Tibial artery (tissue), 4 donors: ENCODE measurements around the gene PIP4K2A.
"Not testable (repeated sequence)": the region's sequence is repeated elsewhere in the genome, so short reads cannot be mapped to it uniquely, and the experiment has no call there.

ENCODE experiments used
- DNase-seq, 2 donors: peaks; one replicate each; pipeline ENCODE4 v3.0.0-alpha.2; 2019
- H3K27ac ChIP-seq, 2 donors: fragments of 200-600 bp; sonication (generic) in 1 of 2; 1 replicate in 1 of 2; 2 replicates in 1 of 2; pipeline ENCODE4 v1.5.1; 2018 to 2019; ENCODE audit warnings: mild to moderate bottlenecking in 1 of 2
- H3K27me3 ChIP-seq, 2 donors: fragments of 200-600 bp; sonication (generic) in 1 of 2; one replicate each; pipeline versions ENCODE4 v1.5.1 to v1.6.0; 2016 to 2019
- H3K36me3 ChIP-seq, 3 donors: fragments of 200-600 bp; sonication (generic) in 2 of 3; one replicate each; pipeline ENCODE4 v1.5.1; 2016 to 2019; ENCODE audit warnings: mild to moderate bottlenecking in 2 of 3
- H3K4me1 ChIP-seq, 4 donors: fragments of 200-600 bp; sonication (generic) in 2 of 4; 1 replicate in 3 of 4; 2 replicates in 1 of 4; pipeline ENCODE4 v1.5.1; 2016 to 2019
- H3K4me3 ChIP-seq, 2 donors: fragments of 200-600 bp; sonication (generic) in 1 of 2; 1 replicate in 1 of 2; 2 replicates in 1 of 2; pipeline ENCODE4 v1.5.1; 2018 to 2019; ENCODE audit warnings: mild to moderate bottlenecking in 2 of 2
- H3K9me3 ChIP-seq, 3 donors: fragments of 200-600 bp; sonication (generic) in 1 of 3; one replicate each; pipeline ENCODE4 v1.5.1; 2016 to 2019
- CTCF ChIP-seq, 2 experiments: fragments of 200-600 bp in 1 of 2; fragments of 450-650 bp in 1 of 2; IDR thresholded peaks; one replicate each; pipeline ENCODE4 v1.5.1; 2017 to 2019; ENCODE audit warnings: antibody characterized with exemption in 2 of 2, mild to moderate bottlenecking in 1 of 2, moderate library complexity in 1 of 2
- intact Hi-C: fragments of 100-400 bp; cut with DNase I; formaldehyde crosslinking; loops from one replicate; pipeline ENCODE4 v1.15.0; 2023; ENCODE audit warnings: low total_unique reads

Gene PIP4K2A

GRCh38 chr10:22723783-22724182 is 9.4 kb upstream of the PIP4K2A start:
- no peak for TF ChIP-seq CTCF (IDR thresholded peaks at IDR 0.05)
- Histone ChIP-seq H3K27me3 (no peaks in the 10 kb centered on the region), H3K9me3 (no peaks in the 10 kb centered on the region), H3K4me3 (no peak overlapping the region), H3K27ac (no peak overlapping the region), H3K36me3 (no peaks in the 10 kb centered on the region), H3K4me1 (no peaks in the 10 kb centered on the region)
- no peak for DNase-seq
- intact Hi-C loops: no loop called here

GRCh38 chr10:22723343-22723779 is 9.0 kb upstream of the PIP4K2A start:
- H3K27ac ChIP-seq: no peak overlapping the region
- no peaks in the 10 kb centered on the region for H3K4me1 ChIP-seq
- H3K4me3 ChIP-seq: no peak overlapping the region
- no peak for DNase-seq
- H3K36me3 ChIP-seq: no peaks in the 10 kb centered on the region
- intact Hi-C loops: no loop called here
- H3K9me3 ChIP-seq: no peaks in the 10 kb centered on the region
- no peaks in the 10 kb centered on the region for H3K27me3 ChIP-seq
- no peak for TF ChIP-seq CTCF (IDR thresholded peaks at IDR 0.05)

GRCh38 chr10:22722626-22723169 is 8.3 kb upstream of the PIP4K2A start:
- intact Hi-C loops: no loop called here
- H3K27me3 ChIP-seq: no peaks in the 10 kb centered on the region
- no peak for TF ChIP-seq CTCF (IDR thresholded peaks at IDR 0.05)
- no peak overlapping the region for H3K4me3 ChIP-seq
- no peaks in the 10 kb centered on the region for H3K4me1 ChIP-seq
- no peaks in the 10 kb centered on the region for H3K9me3 ChIP-seq
- H3K36me3 ChIP-seq: no peaks in the 10 kb centered on the region
- DNase-seq: no peak
- no peak overlapping the region for H3K27ac ChIP-seq

GRCh38 chr10:22720667-22721066 is 6.3 kb upstream of the PIP4K2A start:
- intact Hi-C loops: no loop called here
- Histone ChIP-seq H3K27ac (no peak overlapping the region), H3K9me3 (no peaks in the 10 kb centered on the region), H3K4me3 (no peak overlapping the region), H3K36me3 (no peaks in the 10 kb centered on the region), H3K4me1 (no peaks in the 10 kb centered on the region), H3K27me3 (no peaks in the 10 kb centered on the region)
- no peak for DNase-seq
- TF ChIP-seq CTCF (IDR thresholded peaks at IDR 0.05): no peak

- Histone ChIP-seq H3K9me3 (no peaks in the 10 kb centered on the region), H3K36me3 (no peaks in the 10 kb centered on the region), H3K27ac (no peak overlapping the region), H3K27me3 (no peaks in the 10 kb centered on the region), H3K4me1 (peaks cover 0 to 6% (median 0%) of the 10 kb centered on the region in 4 donors), H3K4me3 (no peak overlapping the region)
- no peak for TF ChIP-seq CTCF (IDR thresholded peaks at IDR 0.05)
- intact Hi-C loops: loop anchor here (10.0 kb wide), 2 partner anchors 125 to 375 kb away; partner anchors contain the start of gene MSRB2
- DNase-seq: no peak
Measured at GRCh38 chr10:22719406-22720042, 5.1 kb upstream of the PIP4K2A start.

- not testable (repeated sequence) for H3K36me3 ChIP-seq, H3K27me3 ChIP-seq, H3K4me3 ChIP-seq, H3K9me3 ChIP-seq, H3K27ac ChIP-seq, H3K4me1 ChIP-seq, DNase-seq
- intact Hi-C loops: loop anchor here (10.0 kb wide), 2 partner anchors 126 to 376 kb away; partner anchors contain the start of gene MSRB2
Measured at GRCh38 chr10:22718659-22719058, 4.3 kb upstream of the PIP4K2A start.
